NCI-H1436 treated with DMSO at 0.1 percent for 48 hours (cell line): ENCODE measurements around the gene CFAP44.
"Not testable (repeated sequence)": the region's sequence is repeated elsewhere in the genome, so short reads cannot be mapped to it uniquely, and the experiment has no call there.

Experiments used
- DNase-seq: peaks from one replicate; lab custom pipeline; 2025; lab: John Stamatoyannopoulos, UW

CFAP44 gene

DNA sequence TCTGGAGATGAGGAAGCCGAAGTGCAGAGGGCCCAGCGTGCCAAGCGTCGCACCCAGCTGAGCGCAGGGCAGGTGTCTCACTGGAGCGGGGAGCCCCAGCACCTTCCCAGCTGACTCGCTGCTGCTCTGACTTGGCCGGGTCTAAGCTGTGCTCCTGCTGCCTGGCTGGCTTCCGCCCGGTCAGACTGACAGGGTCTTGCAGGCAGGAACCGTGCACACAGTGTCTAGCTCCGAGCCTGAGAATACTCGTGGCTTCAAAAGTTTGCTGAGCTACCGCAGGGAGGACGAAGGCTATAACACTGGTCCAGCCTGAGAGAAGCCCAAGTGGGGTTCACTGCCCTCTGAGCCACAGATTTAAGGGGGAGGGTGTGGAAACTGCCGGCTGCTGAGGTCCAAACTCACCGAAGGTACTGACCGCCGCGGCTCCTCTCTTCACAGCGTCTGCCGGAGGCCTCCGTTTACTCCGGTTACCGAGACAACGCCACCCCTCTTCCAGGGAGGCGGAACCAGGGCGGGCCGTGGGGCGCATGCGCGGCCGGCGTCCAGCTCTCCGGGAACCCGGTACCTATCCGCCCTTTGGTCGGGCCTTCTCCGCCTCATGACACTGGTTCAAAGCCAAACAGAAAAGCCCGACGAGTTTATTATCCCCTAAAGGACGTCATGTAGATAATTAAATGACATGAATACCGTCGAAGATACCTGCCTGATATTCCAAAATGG lies at the start of gene CFAP44:
TSS of gene CFAP44 (minus strand) at position 443 of the 720 bp plus-strand sequence. CDS start 7,829 bp downstream, outside the sequence.
- no peak for DNase-seq

DNA sequence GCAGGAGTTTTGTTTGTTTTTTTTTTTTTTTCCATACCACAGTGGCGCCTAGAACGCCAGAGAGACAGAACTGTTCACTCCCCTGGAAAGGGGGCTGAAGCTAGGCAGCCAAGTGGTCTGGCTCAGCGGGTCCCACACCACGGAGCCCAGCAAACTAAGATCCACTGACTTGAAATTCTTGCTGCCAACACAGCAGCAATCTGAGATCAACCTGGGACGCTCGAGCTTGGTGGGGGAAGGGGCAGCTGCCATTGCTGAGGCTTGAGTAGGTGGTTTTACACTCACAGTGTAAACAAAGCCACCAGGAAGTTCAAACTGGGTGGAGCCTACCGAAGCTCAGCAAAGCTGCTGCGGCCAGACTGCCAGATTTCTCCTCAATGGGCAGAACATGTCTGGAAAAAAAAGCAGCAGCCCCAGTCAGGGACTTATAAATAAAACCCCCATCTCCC lies 43.9 kb upstream of the CFAP44 start:
- no peak for DNase-seq

- no peak for DNase-seq
Measured at GRCh38 chr3:113468539-113468938, 27.2 kb upstream of the CFAP44 start.

- DNase-seq: no peak
Measured at GRCh38 chr3:113461488-113461887, 20.2 kb upstream of the CFAP44 start.

- not testable (repeated sequence) for DNase-seq
Measured at GRCh38 chr3:113458554-113458953, 17.3 kb upstream of the CFAP44 start.

GRCh38 chr3:113455446-113455845 lies 14.2 kb upstream of the CFAP44 start:
- DNase-seq: no peak

- DNase-seq: no peak
Measured at GRCh38 chr3:113454630-113455029, 13.3 kb upstream of the CFAP44 start.

- DNase-seq: no peak
Measured at GRCh38 chr3:113454057-113454456, 12.8 kb upstream of the CFAP44 start.

DNA sequence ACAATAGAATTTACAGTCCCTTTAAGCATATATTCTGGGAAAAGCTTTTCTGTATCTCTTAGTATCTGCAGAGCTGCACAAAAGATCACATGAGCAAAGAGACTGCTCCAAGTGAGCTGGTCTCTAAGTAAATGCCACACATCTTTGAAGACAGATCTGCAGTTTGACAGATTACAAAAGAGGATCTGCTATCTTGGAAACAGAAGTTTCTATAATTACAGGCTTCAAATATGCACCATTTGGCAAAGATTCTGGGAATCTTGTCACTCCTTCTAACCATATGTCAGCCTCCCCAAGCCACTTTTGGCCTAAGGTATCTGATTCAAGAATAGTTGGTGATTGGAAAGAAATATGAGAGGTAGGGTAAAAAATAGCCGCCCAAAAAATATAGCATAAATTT lies 9.6 kb upstream of the CFAP44 start:
- no peak for DNase-seq

DNA sequence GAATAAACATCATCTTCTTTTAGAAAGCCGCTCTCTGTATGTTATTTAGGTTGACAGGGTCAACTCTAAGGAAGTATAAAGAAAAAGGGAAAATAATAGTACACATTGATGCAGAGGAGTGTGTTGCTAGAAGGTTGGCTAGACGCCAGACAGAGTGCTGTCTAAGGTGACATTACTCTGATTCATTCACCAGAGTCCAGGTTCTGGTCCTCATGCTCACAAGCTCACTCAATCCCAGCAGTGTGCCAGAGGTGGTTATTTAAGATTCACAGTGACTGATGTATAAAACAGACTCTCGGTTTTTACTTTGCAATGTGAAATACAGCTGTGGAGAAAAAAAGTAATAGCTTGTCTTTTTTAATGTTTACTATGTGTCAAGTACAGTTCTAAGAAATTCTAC lies 1.7 kb downstream of the CFAP44 start:
- DNase-seq: no peak

DNA sequence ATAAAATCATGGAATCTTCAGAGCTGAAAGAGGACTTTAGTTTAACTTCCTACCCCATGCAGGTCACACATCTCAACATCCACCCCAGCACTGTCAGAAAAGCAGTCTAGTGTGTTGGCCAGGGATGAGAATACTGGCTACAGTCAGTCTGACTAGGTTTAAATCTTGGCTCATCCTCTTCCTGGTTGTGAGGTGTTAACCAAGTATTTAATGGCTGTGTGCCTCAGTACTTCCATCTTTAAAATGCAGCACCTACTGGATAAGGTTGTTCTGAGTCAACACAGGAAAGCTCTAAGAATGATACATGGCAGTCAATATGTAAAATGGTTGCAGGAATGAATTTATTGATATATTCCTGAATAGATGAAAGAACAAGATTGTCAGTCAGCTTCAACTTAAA lies 3.1 kb downstream of the CFAP44 start:
- no peak for DNase-seq

- DNase-seq: no peak
Measured at GRCh38 chr3:113437411-113437810, 3.9 kb downstream of the CFAP44 start.

DNA sequence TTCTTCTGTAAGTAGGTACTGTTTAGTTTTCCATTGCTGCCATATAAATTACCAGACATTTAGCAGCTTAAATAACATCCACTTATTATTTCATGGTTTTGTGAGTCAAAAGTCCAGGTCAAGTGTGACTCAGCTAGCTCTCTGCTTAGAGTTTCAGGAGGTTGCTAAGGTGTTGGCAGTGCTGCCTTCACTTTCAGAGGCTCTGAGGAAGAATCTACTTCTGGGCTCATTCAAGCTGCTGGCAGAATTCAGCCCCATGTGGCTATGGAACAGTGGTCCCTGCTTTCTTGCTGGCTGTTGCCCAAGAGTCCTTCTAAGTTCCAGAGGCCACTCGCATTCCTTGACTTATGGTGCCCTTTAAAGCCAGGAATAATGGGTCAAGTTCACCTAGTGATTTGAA lies 4.5 kb downstream of the CFAP44 start:
- DNase-seq: no peak

- no peak for DNase-seq
Measured at GRCh38 chr3:113431811-113432210, 9.5 kb downstream of the CFAP44 start.

- DNase-seq: no peak
Measured at GRCh38 chr3:113428581-113428980, 12.7 kb downstream of the CFAP44 start.

GRCh38 chr3:113423699-113424098 lies 17.6 kb downstream of the CFAP44 start:
- DNase-seq: no peak

DNA sequence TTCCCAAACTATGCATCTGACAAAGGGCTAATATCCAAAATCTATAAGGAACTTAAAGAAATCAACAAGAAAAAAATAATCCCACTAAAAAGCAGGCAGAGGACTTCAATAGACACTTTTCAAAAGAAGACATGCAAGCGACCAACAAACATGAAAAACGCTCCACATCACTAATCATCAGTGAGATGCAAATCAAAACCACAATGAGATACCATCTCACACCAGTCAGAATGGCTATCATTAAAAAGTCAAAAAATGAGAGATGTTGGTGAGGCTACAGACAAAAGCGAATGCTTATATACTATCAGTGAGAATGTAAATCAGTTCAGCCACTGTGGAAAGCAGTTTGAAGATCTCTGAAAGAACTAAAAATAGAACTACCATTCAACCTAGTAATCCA lies 20.2 kb downstream of the CFAP44 start:
- DNase-seq: no peak

DNA sequence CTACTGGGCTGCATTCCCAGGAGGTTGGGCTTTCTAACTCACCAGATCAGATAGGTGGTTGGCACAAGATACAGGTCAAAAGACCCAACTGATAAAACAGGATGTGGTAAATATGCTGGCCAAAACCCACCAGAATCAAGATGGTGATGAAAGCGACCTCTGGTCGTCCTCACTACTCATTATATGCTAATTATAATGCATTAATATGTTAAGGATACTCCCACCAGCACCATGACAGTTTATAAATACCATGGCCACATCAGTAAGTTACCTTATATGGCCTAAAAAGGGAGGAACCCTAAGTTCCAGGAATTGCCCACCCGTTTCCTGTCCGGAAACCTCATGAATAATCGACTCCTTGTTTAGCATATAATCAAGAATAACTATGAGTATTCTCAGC lies 31.6 kb downstream of the CFAP44 start:
- DNase-seq: no peak

DNA sequence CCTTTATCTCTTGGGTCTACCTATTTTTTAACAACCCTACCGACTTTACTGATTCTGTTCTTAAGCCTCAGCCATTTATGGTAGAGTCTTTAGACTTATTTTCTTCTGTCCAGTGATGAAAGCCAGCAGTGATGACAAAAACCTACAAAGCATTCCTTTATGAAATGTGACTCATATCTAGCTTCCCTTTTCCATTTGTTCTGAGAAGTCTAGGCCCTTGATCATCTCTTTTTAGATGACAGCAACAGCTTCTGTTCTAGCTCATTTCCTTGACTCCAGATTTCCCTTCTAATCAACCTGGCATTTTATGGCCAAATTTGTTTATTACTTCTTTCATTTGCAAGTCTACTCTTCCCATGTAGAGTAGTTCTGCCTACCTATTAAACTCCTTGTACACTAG lies 36.1 kb downstream of the CFAP44 start:
- no peak for DNase-seq

- DNase-seq: no peak
Measured at GRCh38 chr3:113404637-113405036, 36.7 kb downstream of the CFAP44 start.
